Kidney capillary endothelial cell (primary cell): ENCODE measurements around the gene COMMD4.
"Not testable (repeated sequence)": the region's sequence is repeated elsewhere in the genome, so short reads cannot be mapped to it uniquely, and the experiment has no call there.

Source experiments
- DNase-seq: peaks from one replicate; pipeline ENCODE4 v3.0.0-alpha.2; 2018; ENCODE audit warnings: low spot score

COMMD4 gene

DNA sequence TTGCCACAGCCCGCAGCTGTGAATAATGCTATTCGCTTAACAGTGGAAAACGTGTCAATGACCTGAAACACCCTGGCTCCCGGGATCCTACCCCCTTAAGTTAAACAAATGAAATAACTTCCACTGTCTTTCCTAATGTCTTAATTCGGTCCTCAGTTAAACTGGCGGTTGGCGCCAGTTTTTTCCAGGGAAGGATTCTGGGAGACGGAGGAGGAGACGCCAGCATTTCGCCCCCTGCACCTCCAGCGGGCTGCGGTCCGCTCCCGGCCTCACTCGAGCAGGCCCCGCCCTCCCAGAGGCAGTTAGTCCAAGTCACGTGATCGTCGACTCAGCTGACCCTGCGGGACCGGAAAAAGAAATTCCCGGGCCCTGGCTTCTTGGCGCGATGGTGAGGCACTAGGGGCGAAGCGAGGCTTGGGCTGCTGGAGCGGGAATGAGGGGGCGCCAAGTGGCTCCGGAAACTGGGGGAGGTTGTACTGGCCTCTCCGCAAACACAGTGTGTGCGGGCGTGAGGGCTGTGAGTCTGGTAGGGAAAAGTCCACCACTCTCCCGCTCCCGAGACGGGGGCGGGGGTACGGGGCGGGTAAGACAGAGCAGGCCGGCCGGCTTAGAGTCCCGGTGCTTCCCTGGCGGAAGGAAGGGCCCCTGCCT lies at the start of gene COMMD4:
COMMD4 (plus strand) TSS at position 359 of the 651 bp plus-strand sequence; CDS start at position 386, 27 bp downstream.
- peak; percentile 93 for DNase-seq

DNA sequence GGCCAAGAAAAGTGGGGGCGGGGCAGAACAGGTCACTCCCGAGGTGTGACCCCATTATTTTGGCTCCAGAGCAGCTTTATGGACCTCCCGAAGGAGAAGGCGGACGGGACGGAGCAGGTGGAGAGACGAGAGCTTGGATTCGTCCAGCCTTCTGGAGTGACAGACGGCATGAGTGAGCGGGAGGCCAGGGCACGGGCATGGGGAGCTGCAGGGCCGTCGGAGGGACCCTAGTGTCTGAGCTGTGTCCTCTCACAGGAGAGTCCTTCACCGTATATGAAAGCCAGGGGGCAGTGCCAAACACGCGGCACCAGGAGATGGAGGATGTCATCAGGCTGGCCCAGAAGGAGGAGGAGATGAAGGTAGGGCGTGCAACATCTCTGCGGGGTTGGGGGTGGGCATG lies 42.2 kb upstream of the COMMD4 start:
- not testable (repeated sequence) for DNase-seq

DNA sequence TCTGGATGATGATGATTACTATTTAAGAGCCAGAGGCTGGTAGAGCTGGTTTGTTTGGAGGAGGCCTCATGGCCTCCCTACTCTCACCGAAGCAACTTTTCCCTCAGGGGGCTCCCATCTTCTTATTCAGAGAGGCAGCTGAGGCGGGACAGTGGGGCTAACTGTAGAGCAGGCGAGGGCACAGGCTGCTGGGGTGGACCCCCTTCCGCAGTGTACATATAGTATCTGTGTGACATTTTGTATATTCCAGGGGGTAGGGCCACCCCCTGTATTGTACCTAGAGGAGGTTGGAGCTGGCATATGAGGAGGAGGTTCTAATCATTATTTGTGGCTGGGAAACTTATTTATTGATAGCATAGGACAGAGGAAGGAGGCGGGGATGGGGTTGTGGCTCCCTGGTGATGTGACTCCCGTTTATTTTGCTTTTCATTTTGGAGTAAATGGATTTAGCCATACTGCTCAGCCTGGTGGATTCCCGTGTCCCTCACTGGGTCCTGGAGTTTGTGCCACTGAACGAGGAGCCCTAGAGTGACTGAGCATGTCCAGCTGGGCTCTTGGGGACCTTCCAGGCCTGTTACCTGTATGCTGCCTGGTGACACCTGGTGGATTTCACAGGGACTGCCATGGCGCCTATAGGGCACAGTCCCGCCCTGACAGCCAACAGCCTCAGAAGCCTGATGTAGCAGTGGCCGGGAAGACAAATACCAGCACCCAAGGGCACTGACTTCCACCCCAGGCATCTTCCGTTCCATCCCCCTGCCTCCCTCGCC lies 37.1 kb upstream of the COMMD4 start:
- DNase-seq = not testable (repeated sequence)

DNA sequence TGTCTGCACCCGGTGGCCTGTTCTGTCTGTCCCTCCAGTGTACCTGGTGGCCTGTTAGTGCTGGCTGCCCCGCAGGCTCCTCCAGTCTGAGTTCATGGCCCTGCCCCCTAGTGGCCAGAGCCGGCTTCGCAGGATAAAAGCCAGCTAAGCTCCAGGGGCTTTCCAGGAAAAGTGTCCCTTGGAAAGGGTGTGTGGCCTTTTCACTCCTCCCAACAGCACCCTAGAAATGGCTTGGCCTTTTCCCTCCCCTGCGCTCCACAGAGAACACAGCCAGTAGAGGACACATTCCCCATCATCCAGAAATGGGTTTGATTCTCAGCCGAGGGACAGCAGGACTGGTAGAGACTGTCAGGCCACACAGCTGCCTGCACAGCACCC lies 36.6 kb upstream of the COMMD4 start:
- DNase-seq = not testable (repeated sequence)

DNA sequence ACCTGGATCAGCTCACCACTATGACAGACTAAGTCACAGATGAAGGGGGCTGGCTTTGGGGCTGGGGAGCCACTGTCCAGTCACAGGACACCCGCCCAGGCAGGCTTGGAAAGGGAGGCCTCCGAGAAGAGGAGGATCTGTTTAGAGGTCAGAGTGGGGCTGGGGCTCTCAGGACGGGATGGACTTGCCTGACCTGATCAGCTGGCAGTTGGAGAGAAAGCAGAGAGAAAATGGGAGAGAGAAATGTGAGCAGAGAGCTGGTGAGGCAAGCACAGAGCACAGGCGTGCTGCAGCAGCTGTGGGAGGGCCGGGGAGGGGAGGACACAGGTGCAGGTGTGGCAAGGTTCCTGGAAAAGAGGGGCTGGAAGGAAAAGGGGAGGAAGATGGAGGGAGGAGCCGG lies 35.8 kb upstream of the COMMD4 start:
- DNase-seq = not testable (repeated sequence)

DNA sequence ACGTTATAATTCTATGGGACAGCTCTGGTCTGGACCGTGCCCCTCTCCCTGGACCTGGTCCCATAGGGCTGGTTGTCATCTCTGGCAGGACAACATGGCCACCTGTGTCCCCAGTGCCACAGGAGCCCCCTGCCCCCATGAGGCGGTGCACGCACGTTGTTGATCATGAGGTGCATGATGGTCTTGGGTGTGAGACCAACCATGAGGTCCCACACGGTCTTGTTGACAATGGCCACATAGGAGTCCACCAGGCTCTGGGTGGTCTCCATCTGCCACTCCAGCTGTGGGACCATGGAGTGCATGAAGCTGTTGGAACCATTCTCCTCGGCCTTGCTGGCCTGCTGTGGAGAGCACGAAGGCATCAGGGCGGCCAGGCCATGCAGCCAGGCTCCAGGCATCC lies 33.5 kb upstream of the COMMD4 start:
- no peak for DNase-seq

DNA sequence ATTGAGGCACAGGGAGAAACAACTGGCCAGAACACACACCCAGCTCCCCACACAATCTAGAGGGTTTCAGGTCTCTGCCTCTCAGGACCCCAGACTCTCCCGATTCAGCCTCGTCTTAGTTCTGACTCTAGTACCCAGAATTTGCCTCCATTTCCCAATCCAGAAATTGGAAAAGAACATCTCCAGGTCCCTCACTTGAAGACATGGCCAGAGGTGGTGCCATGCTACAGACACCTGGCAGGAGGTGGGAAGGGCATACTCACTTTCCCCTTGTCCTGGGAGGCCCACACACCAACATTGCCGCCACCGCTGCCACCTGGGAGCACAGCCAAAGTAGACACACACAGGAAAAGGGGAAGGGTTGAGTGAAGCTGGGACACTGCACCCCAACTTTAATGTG lies 33.1 kb upstream of the COMMD4 start:
- not testable (repeated sequence) for DNase-seq

DNA sequence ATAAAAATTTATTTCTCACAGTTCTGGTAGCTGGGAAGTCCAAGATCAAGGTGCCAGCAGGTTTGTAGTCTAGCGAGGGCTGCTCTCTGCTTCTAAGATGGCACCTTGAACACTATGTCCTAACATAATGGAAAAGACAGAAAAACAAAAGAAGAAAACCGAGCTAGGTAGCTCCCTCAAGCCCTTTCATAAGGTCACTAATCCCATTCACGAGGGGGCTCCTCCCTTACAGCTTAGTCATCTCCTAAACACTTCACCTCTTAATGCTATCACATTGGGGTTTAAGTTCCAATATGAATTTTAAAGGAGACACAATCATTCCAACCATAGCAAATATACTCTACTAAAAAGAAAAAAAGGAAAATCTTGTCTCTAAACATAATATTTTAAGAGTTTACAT lies 29.7 kb upstream of the COMMD4 start:
- DNase-seq = no peak

DNA sequence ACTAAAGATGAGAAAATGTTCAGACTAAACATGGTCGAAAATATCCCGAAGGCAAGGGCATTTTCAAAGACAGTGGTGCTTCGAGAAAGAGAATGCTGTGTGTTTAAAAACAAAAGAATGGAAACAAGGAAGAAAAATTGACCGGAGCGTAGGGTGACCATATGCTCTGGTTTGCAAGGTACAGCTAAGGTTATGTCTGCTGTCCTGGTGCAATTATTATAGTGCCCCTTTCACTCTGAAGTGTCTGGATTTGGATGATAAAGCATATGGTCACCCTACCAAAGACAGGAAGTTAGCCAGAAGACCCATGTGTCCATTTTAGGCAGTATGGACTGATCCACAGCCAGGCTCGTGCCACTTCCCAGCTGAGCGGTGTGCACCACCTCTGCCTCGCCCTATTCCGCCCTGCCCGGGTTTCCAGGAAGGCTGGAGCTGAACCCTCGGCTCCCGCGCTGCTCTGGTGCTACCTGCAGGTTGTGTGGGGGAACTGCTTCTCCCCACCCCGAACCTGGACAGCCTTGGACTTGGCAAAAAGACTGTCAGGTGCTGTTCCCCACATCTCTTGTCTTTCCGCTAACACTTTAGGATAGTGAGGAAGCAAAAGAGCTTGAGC lies 28.0 kb upstream of the COMMD4 start:
- peak; percentile 29 for DNase-seq

DNA sequence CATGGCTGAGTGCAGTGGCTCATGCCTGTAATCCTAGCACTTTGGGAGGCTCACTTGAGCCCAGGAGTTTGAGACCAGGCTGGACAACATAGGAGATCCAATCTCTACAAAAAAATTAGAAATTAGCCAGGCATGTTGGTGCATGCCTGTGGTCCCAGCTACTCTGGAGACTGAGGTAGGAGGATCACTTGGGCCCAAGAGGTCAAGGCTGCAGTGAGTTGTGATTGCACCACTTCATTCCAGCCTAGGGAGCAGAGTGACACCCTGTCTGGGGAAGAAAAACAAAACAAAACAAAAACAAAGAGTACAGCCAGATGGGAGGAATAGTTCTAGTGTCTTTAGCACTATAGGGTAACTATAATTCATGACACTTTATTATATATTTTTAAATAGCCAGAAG lies 26.2 kb upstream of the COMMD4 start:
- DNase-seq = no peak

DNA sequence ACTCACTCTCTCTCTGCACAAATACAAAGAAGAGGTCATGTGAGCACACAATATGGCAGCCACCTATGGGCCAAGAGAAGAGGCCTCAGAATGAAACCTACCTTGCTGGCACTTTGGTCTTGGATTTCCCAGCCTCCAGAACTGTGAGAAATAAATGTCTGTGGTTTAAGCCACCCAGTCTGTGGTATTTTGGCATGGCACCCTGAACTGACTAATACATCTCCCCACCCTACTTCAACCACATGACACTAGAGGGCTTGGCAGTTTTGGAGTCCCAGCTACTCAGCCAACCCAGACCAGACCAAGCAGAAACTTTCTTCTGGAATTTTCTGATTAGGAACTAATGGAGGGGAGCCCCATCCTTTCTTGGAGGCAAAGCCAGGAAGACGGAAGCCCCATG lies 23.3 kb upstream of the COMMD4 start:
- not testable (repeated sequence) for DNase-seq

DNA sequence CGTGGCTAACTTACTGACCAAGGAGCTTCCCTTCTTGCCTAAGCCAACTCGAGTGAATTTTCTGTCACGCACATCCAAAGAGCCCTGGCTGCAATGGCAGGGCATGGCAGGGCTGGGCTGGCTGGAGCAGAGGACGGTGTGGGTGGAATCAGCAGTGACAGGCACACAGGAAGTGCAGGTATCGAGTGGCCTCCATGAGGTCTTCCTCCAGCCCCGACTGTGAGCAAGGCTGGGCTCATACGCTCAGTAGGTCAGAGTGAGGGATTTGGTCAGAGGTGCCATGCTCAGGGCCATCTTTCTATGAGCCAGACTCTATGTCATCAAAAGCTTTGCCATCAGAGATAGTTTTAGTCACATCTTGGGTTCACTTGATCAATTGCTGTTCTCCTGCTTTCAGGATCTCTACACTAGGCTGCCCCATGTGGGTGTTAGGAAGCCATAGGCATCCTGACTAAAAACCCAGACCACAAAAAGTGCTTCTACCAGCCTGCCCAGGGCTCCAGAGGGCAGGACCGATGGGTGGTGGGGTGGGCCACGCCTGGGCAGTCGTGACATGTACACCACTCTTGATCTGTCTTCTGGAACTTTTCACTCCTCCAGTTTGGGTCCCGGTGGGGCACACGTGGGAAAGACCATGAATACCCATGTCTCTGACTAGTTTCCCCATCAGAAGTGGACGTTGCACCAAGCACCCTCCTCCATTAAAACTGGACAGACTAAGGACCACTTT lies 22.6 kb upstream of the COMMD4 start:
- no peak for DNase-seq

DNA sequence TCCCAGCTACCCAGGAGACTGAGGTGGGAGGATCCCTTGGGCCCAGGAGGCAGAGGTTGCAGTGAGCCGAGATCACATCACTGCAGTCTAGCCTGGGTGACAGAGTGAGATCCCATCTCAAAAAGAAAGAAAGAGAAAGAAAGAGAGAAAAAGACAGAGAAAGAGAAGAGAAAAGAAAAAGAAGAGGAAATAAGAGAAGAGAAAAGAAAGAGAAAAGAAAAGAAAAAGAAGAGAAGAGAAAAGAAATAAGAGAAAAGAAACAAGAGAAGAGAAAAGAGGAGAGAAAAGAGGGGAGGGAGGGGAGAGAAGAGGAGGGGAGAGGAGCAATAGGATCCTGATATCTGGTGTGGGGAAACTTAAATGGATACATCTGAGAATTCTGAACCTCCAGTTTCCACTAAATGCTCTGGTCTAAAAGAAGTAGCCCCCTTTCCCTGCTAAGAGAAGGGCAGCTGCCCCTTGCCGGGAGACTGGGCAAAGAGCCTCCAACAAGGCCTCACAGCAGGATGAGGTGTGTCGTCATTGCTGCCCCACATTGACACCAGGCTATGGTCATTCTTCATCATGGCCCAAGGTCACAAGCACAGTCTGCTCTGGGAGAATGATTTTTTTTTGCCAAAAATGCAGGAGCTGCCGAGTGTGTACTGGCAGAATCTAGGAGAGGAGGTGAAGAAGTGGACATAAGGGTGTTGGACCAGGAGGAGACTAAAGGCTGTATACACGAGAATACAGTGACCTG lies 21.1 kb upstream of the COMMD4 start:
- DNase-seq = no peak

DNA sequence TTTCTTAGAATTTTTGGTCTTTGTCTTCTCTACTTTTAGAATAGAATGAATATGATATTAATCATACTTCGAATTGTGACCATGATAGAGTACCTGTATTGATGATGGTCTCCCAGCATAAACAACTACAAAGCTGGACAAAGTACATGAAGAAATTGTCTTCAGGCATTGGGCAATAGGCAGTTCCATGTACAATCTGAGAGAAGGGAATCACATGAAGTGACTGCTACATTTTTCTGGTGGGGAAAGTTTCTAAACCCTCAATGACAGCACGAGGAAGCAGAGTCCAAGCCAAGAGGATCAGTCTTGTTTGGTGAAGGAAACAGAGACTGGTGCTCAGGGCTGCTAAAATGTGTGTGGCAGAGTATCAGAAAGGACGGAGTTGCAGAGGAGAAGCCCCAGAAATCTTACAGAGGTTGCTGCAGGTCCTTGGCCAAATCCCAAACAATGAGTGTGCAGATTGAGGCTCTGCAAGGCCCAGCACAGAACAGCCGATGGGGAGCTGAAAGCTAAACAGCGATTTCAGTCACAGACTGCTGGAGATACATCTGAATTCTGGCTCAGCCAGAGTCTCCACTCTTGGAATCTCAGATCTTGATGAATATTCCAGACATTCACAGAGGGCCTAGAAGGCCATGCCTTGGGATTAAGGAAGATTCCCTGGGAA lies 16.5 kb upstream of the COMMD4 start:
- DNase-seq = not testable (repeated sequence)

DNA sequence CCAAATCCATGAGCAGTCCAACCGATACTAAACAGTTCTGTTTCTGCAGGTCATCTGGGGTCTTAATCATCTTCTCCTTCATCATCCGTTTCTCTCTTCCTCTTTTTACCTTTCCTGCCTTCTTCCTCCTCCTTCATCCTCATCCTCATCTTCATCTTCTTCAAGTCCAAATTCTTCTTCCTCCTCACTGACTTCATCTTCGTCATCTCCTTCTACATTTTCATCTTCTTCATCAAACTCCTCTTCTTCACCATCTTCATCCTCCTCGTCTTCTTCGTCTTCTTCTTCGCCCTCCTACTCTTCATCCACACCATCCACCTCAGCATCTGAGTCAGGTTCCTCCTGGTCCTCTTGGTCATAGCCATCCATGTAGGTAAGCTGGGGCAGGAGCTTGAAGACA lies 14.2 kb upstream of the COMMD4 start:
- no peak for DNase-seq

DNA sequence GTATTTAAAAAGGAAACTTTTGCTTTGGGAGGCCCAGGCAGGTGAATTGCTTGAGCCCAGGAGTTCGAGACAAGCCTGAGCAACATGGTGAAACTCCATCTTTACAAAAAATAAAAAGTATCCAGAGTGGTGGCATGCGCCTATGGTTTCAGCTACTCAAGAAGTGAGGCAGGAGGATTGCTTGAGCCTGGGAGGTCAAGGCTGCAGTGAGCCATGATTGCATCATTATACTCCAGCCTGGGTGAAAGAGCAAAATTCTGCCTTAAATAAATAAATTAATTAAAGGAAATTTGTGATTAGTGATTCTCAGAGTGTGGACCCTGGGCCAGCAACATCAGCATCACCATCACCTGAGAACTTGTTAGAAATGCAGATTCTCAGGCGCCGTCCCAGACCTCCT lies 9.9 kb upstream of the COMMD4 start:
- no peak for DNase-seq

DNA sequence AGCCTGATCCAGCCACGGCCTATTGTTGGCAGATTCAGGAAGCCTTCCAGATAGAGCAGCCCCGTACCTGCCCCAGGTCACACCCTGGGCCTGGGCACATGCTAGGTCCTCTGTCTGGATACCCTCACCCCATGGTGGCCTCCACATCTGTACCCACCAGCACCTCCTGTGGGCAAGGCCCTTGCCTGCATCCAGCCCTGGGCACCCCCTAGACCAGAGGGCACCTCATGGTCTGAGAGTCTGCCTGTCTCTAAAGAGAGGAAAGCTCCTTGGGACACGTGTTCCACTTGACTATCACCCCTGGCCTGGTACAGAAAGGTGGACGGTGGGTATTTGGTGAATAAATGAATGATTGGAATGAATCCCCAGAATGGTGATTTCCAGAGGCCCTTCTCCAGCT lies 8.9 kb upstream of the COMMD4 start:
- no peak for DNase-seq

DNA sequence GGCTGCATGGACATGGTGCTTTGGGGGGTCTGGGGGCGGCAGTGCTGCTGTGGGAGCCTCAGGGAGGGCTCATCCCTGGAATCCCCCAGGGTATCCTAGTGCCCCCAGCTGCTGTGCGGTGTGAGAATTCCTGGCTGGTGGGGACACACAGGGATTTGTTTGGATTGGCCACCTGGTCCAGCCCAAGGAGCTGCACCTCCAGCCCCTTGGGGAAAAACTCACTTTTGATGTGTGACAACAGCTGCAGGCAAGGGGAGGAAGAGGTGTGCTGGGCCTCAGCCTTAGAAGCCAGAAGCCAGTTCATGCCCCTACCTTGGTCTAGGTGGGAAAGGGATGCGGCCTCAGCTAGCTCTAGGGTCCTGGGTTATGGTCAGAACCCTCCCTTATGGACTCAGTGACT lies 8.4 kb upstream of the COMMD4 start:
- DNase-seq = no peak

DNA sequence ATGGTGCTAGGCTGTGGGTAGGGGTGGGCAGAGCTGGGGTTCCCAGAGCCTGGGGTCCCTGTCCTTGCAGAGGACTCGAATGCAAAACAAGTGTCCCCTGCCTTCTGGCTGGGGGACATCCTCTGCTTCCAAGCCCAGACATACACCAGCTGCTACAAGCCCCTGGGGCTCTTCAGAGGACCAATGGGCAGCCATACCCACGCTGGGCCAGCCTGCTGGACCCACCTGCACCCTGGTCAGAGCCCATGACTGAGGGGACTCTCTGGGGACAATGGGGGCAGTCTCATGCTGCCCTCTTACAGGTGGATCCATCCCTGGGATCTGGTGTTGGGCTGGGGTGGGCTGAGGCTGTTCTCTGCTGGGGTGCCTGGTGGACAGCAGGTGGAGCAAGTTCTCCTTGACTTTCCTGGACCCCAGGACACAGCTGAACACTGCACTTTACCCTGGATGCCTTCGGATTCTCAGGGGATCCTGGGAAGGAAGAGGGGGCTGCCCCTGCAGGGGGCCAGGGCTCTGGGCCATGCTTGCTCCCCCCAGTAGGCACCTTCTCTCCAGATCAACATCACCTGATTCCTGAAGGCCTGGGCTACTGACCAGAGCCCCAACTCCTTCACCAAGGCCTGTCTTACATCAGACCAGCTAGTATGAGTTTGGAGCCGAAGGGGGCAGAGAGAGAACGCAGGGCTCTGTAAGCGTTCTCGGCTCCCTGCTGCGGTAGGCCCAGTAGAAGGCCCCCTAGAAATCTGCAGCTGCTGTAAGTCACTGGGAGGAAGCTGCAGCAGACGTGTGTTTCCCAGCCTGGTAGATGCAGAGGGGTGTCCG lies 7.2 kb upstream of the COMMD4 start:
- no peak for DNase-seq

DNA sequence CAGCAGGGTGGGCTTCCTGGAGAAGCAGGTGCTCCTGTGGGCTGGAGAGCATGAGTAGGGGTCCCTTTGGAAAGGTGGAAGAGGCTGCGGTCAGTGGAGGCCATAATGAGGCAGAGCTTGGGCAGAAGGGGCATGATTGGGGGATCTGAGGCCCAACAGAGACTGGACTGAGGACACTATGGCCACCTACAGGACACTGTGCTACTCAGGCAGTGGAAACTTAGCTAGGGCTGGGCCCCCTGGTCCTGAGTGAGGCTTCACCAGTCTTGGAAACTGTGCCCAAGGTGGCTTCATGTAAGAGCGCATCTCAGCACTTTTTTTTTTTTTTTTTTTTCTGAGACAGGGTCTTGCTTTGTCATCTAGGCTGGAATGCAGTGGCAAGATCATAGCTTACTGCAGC lies 6.3 kb upstream of the COMMD4 start:
- DNase-seq = no peak
